HG03064 (cell line): ENCODE results near the gene CWF19L1.

Experiments
- ATAC-seq: cut with Tn5 transposase; IDR thresholded peaks from one replicate; pipeline ENCODE4 v1.9.1; 2021; ENCODE audit warnings: low read depth; ENCODE audit not compliant: unreplicated experiment

CWF19L1 gene

DNA sequence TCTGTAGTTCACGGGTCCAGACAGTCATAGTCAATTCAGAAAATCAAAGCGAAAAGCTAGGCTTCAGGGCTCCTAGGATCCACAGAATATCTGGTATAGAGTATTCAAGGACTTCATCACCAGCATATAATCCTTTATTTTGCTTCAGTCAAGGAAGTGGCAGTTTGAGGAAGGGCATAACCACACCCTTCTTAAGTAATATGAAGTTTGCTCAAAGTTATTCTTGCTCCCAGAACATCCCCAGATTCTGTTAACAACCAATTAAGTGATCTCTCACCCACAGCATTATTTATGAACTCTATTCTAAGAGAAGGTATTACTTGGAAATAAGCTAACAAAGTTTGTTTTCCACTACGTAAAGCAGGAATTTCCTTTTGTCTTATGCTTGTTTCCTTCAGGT lies 13.2 kb downstream of the CWF19L1 start:
- ATAC-seq, result no peak

DNA sequence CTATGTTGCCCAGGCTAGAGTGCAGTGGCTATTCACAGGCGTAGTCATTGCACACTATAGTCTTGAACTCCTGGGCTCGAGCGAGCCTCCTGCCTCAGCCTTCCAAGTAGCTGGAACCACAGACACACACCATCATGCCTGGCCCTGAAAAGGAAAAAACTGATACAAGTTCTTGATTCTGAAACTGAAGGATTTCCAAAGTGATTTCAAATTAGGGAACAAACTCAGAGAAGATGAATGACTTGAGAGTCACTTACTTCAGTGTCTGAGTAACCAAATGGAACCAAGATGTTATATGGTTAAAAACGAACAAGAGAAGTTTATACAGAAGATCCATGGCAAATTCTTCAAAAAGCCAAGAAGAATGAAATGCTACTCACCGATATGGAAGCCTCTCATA lies 14.4 kb downstream of the CWF19L1 start:
- no peak for ATAC-seq

DNA sequence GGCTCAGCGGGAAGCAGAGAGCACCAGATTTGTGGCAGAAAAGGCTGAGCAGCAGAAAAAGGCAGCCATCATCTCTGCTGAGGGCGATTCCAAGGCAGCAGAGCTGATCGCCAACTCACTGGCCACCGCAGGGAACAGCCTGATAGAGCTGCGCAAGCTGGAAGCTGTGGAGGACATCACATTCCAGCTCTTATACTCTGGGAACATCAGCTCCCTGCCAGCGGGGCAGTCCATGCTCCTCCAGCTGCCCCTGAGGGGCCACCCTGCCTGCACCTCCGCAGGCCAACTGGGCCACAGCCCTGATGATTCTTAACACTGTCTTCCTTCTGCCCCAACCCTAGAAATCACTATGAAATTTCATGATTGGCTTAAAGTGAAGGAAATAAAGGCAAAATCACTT lies 18.6 kb downstream of the CWF19L1 start:
- ATAC-seq, result no peak

DNA sequence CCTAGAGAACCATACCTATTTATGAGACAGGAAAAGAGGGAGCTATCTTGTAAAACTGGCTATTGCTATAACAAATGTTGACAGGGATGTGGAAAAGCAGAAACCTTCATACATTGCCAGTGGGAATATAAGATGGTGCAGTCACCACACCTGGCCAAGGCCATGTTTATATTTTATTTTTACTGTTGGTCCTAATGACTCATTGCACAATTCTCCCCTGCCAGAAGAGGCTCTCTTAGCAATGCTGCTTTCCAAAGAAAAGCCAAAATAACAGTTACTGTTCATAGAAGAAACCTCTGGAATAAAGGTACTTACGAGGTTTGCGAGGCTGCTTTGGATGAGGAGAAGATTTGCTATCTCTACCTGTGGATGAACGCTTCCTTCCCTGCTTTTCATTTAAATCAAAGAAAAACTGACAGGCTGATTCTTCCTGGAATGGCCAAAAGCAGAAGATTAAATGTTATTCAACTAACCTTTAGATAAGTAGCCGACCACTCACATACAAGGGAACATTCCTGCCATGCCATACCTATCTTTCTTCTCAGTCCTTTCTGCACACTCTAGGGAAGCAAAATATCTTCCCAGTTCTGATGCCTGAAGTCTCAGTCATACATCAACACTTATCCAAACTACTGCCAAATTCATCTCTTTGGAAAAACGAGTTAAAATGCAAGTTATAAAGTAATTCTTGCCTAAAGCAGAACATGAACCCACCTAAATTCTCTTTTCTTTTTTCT lies 21.8 kb downstream of the CWF19L1 start:
- no peak for ATAC-seq

GRCh38 chr10:100239851-100240250 lies 27.6 kb downstream of the CWF19L1 start:
- ATAC-seq, result no peak

- no peak for ATAC-seq
Observed at GRCh38 chr10:100238429-100238828, 29.0 kb downstream of the CWF19L1 start.

- no peak for ATAC-seq
Observed at GRCh38 chr10:100232101-100232500, 35.3 kb downstream of the CWF19L1 start.

GRCh38 chr10:100229819-100230422 lies 37.5 kb downstream of the CWF19L1 start:
- ATAC-seq, result no peak

- no peak for ATAC-seq
Observed at GRCh38 chr10:100223879-100224278, 43.6 kb downstream of the CWF19L1 start.

DNA sequence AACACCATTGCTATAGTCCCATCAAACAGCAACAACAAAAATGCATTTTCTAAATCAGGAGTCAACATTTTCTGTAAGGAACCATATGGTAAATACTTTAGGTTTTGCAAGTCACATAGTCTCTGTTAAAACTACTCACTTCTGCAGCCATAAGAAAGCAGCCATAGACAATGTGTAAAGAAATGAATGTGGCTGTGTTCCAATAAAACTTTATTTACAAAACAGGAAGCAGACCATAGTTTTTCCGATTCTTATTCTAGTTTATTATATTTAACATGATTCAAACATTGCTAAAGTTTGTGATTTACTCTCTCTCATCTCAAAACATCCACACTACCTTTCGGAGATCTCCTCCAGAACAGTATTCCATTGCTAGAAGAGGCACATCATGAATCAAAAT lies 44.9 kb downstream of the CWF19L1 start:
- ATAC-seq, result no peak

GRCh38 chr10:100216006-100216405 lies 51.4 kb downstream of the CWF19L1 start:
- no peak for ATAC-seq

DNA sequence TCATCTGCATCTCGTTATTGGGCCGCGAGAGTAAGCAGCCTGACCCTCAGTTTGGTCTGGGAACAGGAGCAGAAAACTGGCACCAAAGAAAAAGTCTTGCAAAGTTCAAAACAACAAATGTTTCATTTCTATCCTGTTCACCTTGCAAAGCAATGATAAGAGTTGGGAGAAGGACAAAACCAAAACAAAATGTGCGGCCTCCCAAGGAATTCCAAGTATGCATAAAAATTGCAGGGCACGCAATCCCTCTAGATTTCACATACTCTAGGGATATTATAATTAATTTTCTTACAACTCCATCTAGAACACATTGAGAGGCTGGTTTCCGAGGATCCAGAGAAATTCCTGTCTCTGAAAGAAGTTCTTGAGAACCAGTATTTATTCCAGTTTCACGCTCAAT lies 58.1 kb downstream of the CWF19L1 start:
- ATAC-seq, result no peak

- no peak for ATAC-seq
Observed at GRCh38 chr10:100208276-100208675, 59.2 kb downstream of the CWF19L1 start.

GRCh38 chr10:100204370-100204769 lies 63.1 kb downstream of the CWF19L1 start:
- no peak for ATAC-seq

DNA sequence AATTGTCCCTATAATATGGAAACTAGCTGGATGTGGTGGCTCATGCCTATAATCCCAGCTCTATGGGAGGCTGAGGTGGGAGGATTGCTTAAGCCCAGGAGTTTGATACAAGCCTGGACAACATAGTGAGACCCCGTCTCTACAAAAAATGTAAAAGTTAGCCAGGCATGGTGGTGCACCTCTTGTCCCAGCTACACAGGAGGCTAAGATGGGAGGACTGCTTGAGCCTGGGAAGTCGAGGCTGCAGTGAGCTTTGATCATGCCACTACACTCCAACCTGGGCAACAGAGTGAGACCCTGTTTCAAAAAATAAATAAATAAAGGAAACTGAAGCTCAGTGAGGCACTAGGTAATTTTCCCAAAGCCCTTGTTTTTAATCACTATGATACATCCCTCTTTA lies 65.9 kb downstream of the CWF19L1 start:
- ATAC-seq, result no peak

- no peak for ATAC-seq
Observed at GRCh38 chr10:100194711-100195110, 72.7 kb downstream of the CWF19L1 start.

DNA sequence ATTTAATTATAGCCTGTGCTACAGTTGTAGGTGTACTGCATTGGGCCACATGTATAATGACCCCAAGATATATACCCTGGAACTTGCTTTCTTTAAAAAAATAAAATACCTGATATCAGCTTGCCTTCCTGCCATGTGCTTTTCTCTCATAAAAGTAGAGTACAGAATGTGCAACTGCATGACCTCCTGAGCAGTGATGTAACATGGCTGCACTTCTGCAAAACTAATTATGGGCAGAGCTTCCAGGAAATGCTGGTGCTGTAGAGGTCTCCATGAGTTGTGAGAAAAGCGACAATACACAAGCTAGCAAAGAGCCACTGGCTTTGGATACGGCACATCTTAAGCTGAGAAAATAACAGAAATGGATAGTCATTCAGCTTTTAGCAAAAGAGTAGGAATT lies 75.1 kb downstream of the CWF19L1 start:
- no peak for ATAC-seq

DNA sequence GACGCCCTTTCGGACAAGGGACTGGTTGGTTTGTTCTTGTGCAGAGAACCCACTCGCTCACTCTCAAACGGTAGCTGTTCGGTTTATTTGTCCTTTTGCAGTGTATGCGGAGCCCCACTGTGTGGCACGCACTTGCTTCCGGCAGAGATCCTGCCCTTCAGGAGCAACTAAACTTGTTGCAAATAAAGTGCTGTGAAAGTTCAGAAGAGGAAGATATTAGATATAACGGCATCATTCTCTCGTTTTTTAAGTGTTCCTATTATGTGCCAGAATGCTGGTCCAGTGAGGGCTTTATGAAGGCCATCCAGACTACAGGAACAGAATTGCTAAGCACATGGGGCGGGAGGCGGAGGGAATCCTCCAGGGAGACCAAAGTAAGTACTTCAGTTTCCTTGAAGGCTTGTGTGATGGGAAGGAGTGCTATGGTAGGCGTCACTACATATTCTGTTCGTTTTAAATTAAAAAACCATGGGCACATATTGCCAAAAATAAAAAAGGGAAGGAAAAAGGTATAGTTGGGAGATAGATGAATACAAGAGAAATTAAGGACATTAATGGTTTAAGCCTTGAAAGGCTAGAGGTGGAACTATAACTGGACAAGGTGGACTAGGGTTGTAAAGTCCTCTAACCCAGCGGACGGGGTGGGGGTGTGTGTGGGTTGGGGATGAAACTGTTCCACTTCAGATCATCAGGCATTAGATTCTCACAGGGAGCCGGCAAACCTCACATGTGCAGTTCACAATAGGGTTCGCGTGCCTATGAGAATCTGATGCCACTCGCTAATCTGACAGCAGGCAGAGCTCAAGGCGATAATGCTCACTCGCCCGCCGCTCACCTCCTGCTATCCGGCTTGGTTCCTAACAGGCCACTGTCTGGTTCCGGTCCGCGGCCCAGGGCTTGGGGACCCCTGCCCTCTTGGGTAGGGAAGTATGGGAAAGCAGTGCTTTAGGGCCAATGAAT lies 80.9 kb downstream of the CWF19L1 start:
- peak; percentile 53 for ATAC-seq

DNA sequence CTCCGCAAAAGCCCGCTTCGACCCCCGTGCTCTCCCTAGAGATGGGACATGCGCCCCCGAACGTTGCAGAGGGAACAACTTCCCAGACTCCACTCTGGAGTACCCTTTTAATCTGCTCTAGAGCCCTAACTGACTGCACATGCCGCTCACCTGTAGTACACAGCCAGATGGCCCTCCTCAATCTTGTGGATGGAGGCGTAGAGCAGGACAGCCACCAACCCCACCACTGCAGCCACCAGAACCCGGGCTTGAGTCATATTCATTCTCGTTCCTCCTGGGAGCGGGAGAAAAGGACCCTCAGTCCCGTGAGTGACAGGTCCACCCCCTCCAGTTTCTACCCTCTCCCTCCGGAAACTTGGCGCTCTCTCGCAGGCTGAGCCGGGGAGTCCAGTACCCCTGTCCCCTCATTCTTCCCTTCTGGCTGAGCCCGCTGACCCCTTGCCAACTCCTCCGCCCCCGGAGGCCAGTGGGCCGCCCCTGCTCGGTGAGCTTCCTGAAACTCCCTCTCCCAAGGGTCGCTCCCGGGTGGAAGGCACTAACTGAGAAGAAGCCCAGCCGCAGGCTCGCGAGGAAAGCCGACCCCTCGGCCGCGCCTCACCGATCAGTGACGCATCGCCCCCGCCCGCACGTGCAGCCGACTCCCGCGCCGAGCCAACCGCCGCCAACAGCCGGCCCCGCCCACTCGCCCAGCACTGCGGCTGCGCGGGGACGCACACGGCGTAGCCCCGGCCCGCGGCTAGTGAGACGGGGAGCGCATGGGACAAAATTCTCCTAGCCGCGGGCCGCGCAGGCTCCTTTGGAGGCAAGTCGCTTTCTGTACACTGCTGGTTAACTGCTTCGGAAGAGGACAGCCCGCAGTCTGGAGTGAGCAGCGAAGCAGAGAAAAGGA lies 81.8 kb downstream of the CWF19L1 start, which contains the start of gene ERLIN1:
Gene ERLIN1, minus strand, starts transcription at position 666 of the 889 bp plus-strand sequence. Its CDS starts 403 bp downstream, at position 263.
- ATAC-seq, result peak; percentile 76

GRCh38 chr10:100184840-100185239 lies 82.6 kb downstream of the CWF19L1 start:
- peak; percentile 14 for ATAC-seq
